HG03521 (cell line): ENCODE measurements around the gene CNTN6.
"Not testable (repeated sequence)": the region's sequence is repeated elsewhere in the genome, so short reads cannot be mapped to it uniquely, and the experiment has no call there.

Experiments used
- ATAC-seq: cut with Tn5 transposase; IDR thresholded peaks from one replicate; pipeline ENCODE4 v1.9.1; 2021; ENCODE audit warnings: mild to moderate bottlenecking, moderate library complexity; ENCODE audit not compliant: unreplicated experiment

Gene CNTN6

GRCh38 chr3:1272546-1273265 is 179.9 kb downstream of the CNTN6 start:
- no peak for ATAC-seq

- ATAC-seq, result no peak
Observed at GRCh38 chr3:1275495-1275894, 182.7 kb downstream of the CNTN6 start.

GRCh38 chr3:1287815-1288214 is 195.0 kb downstream of the CNTN6 start:
- ATAC-seq, result no peak

- no peak for ATAC-seq
Observed at GRCh38 chr3:1288805-1289494, 196.1 kb downstream of the CNTN6 start.

- ATAC-seq, result no peak
Observed at GRCh38 chr3:1292571-1293071, 199.8 kb downstream of the CNTN6 start.

- ATAC-seq, result no peak
Observed at GRCh38 chr3:1294586-1294985, 201.8 kb downstream of the CNTN6 start.

GRCh38 chr3:1318296-1319005 is 225.6 kb downstream of the CNTN6 start:
- no peak for ATAC-seq

GRCh38 chr3:1326546-1326945 is 233.7 kb downstream of the CNTN6 start:
- no peak for ATAC-seq

- ATAC-seq, result no peak
Observed at GRCh38 chr3:1330107-1330506, 237.3 kb downstream of the CNTN6 start.

GRCh38 chr3:1346386-1346785 is 253.6 kb downstream of the CNTN6 start:
- no peak for ATAC-seq

GRCh38 chr3:1348547-1348946 is 255.7 kb downstream of the CNTN6 start:
- no peak for ATAC-seq

GRCh38 chr3:1350885-1351284 is 258.1 kb downstream of the CNTN6 start:
- no peak for ATAC-seq

GRCh38 chr3:1355691-1356090 is 262.9 kb downstream of the CNTN6 start:
- ATAC-seq, result no peak

- no peak for ATAC-seq
Observed at GRCh38 chr3:1356101-1356500, 263.3 kb downstream of the CNTN6 start.

GRCh38 chr3:1365528-1365927 is 272.7 kb downstream of the CNTN6 start:
- no peak for ATAC-seq

GRCh38 chr3:1374471-1374870 is 281.6 kb downstream of the CNTN6 start:
- ATAC-seq, result no peak

GRCh38 chr3:1375145-1375544 is 282.3 kb downstream of the CNTN6 start:
- ATAC-seq, result no peak

- ATAC-seq, result no peak
Observed at GRCh38 chr3:1380926-1381646, 288.3 kb downstream of the CNTN6 start.

- no peak for ATAC-seq
Observed at GRCh38 chr3:1381647-1382036, 288.8 kb downstream of the CNTN6 start.

GRCh38 chr3:1387396-1387905 is 294.6 kb downstream of the CNTN6 start:
- not testable (repeated sequence) for ATAC-seq

- no peak for ATAC-seq
Observed at GRCh38 chr3:1394188-1394587, 301.4 kb downstream of the CNTN6 start.
